Liver (tissue), 9 donors: ENCODE results near the gene RIMBP2. TPM values are rescaled to one million over a fixed set of nuclear protein-coding genes. Genes with fewer than 3 reads are reported as not detected.

Source experiments
- DNase-seq: peaks from one replicate; pipeline ENCODE4 v3.0.0-alpha.2; 2017; ENCODE audit warnings: low spot score
- H3K27ac ChIP-seq, 2 donors: one replicate each; pipeline ENCODE4 v1.7.0; 2013; ENCODE audit warnings: inconsistent platforms in 2 of 2, low read length in 2 of 2, control low read depth in 1 of 2, low read depth in 1 of 2, mild to moderate bottlenecking in 1 of 2
- H3K27me3 ChIP-seq, 4 donors: one replicate each; pipeline versions ENCODE4 v1.6.1 to v1.7.0; 2013; ENCODE audit warnings: low read length in 3 of 4, inconsistent platforms in 1 of 4, mild to moderate bottlenecking in 1 of 4, moderate library complexity in 1 of 4; ENCODE audit not compliant: control insufficient read depth in 4 of 4, insufficient read depth in 4 of 4
- H3K36me3 ChIP-seq, 4 donors: one replicate each; pipeline versions ENCODE4 v1.6.1 to v1.7.0; 2013; ENCODE audit warnings: low read length in 3 of 4, mild to moderate bottlenecking in 3 of 4, low read depth in 1 of 4, moderate library complexity in 1 of 4; ENCODE audit not compliant: control insufficient read depth in 4 of 4, insufficient read depth in 3 of 4
- H3K4me1 ChIP-seq, 4 donors: one replicate each; pipeline versions ENCODE4 v1.6.1 to v1.7.0; 2013; ENCODE audit warnings: low read length in 3 of 4, mild to moderate bottlenecking in 3 of 4, moderate library complexity in 1 of 4; ENCODE audit not compliant: control insufficient read depth in 4 of 4, insufficient read depth in 4 of 4
- H3K4me3 ChIP-seq, 3 donors: one replicate each; pipeline versions ENCODE4 v1.6.1 to v1.7.0; 2013; ENCODE audit warnings: low read length in 3 of 3, control low read depth in 1 of 3, low read depth in 1 of 3, mild to moderate bottlenecking in 1 of 3
- H3K9ac ChIP-seq, 2 donors: one replicate each; pipeline ENCODE4 v1.7.0; 2013; ENCODE audit warnings: low read length in 2 of 2, mild to moderate bottlenecking in 2 of 2, moderate library complexity in 2 of 2, control low read depth in 1 of 2, low read depth in 1 of 2
- H3K9me3 ChIP-seq, 4 donors: one replicate each; pipeline versions ENCODE4 v1.6.1 to v1.7.0; 2013; ENCODE audit warnings: low read length in 3 of 4; ENCODE audit not compliant: control insufficient read depth in 4 of 4
- ATF3 ChIP-seq: IDR thresholded peaks from 2 replicates; pipeline ENCODE4 v1.6.1; 2016; ENCODE audit warnings: antibody characterized with exemption
- CTCF ChIP-seq: fragments of 150-350 bp; IDR thresholded peaks from 2 replicates; pipeline ENCODE4 v1.5.1; 2017; ENCODE audit warnings: improper control_type of control experiment, low read depth, low read length; ENCODE audit not compliant: missing input control
- EGR1 ChIP-seq, 2 donors: IDR thresholded peaks; 2 replicates each; pipeline ENCODE4 v1.6.1; 2016 to 2018; ENCODE audit warnings: antibody characterized with exemption in 2 of 2, low read depth in 2 of 2
- FOXA1 ChIP-seq: IDR thresholded peaks from 2 replicates; pipeline ENCODE4 v1.6.1; 2016; ENCODE audit warnings: antibody characterized with exemption
- FOXA2 ChIP-seq: IDR thresholded peaks from 2 replicates; pipeline ENCODE4 v1.6.1; 2016; ENCODE audit warnings: antibody characterized with exemption
- GABPA ChIP-seq, 2 donors: IDR thresholded peaks in 1 of 2; conservative IDR thresholded peaks in 1 of 2; 2 replicates each; pipeline ENCODE4 v1.6.1; 2016; ENCODE audit warnings: antibody characterized with exemption in 2 of 2, mild to moderate bottlenecking in 1 of 2, moderate library complexity in 1 of 2
- HNF4A ChIP-seq, 2 donors: conservative IDR thresholded peaks; 2 replicates each; pipeline ENCODE4 v1.6.1; 2016; ENCODE audit warnings: antibody characterized with exemption in 2 of 2, mild to moderate bottlenecking in 2 of 2
- HNF4G ChIP-seq: IDR thresholded peaks from 2 replicates; pipeline ENCODE4 v1.6.1; 2016; ENCODE audit warnings: antibody characterized with exemption
- JUND ChIP-seq, 2 donors: IDR thresholded peaks; 2 replicates each; pipeline ENCODE4 v1.6.1; 2016; ENCODE audit warnings: antibody characterized with exemption in 2 of 2
- MAX ChIP-seq: IDR thresholded peaks from 2 replicates; pipeline ENCODE4 v1.6.1; 2016; ENCODE audit warnings: antibody characterized with exemption
- NR2F2 ChIP-seq: IDR thresholded peaks from 2 replicates; pipeline ENCODE4 v1.6.1; 2016; ENCODE audit warnings: antibody characterized with exemption
- RAD21 ChIP-seq, 2 donors: IDR thresholded peaks; 2 replicates each; pipeline ENCODE4 v1.6.1; 2016; ENCODE audit warnings: antibody characterized with exemption in 2 of 2, mild to moderate bottlenecking in 2 of 2
- RXRA ChIP-seq, 2 donors: IDR thresholded peaks; 2 replicates each; pipeline ENCODE4 v1.6.1; 2017 to 2018; ENCODE audit warnings: antibody characterized with exemption in 2 of 2, mild to moderate bottlenecking in 1 of 2
- SP1 ChIP-seq: IDR thresholded peaks from 2 replicates; pipeline ENCODE4 v1.6.1; 2018; ENCODE audit warnings: antibody characterized with exemption, mild to moderate bottlenecking
- TAF1 ChIP-seq: conservative IDR thresholded peaks from 2 replicates; pipeline ENCODE4 v1.6.1; 2016; ENCODE audit warnings: antibody characterized with exemption, mild to moderate bottlenecking
- YY1 ChIP-seq: IDR thresholded peaks from 2 replicates; pipeline ENCODE4 v1.6.1; 2016; ENCODE audit warnings: antibody characterized with exemption, mild to moderate bottlenecking
- WGBS: extraction: QIAGEN DNeasy Blood & Tissue Kit; methylation state at CpG from one replicate; pipeline ENCODE4 v1.1.7; 2013; 5-methylcytosine and 5-hydroxymethylcytosine counted together
- polyA plus RNA-seq, 2 donors: library from polyadenylated mRNA; stranded (reverse) in 1 of 2; unstranded in 1 of 2; fragments of 200-250 nt in 1 of 2; fragments of >200 nt in 1 of 2; fragmentation: Nextera tagmentation in 1 of 2; extraction: Ambion mirVana in 1 of 2; gene quantifications; one replicate each; pipeline versions ENCODE4 v1.2.1 to v1.2.3, GENCODE V29; 2013 to 2015
- total RNA-seq, 2 donors: library from RNA; depleted of rRNA; stranded (reverse); fragments of >200 nt; gene quantifications; one replicate each; pipeline ENCODE4 v1.2.3, GENCODE V29; 2014
- TF ChIP-seq, protein P1 (sequence below): IDR thresholded peaks from 2 replicates; pipeline ENCODE4 v1.6.1; 2016; ENCODE audit warnings: antibody characterized with exemption, mild to moderate bottlenecking
- TF ChIP-seq, protein P2 (sequence below): IDR thresholded peaks from 2 replicates; pipeline ENCODE4 v1.6.1; 2016; ENCODE audit warnings: antibody characterized with exemption
- donor health status: healthy.
- donor health status: healthy.
- donor health status: healthy.
- donor health status: healthy.
- donor health status: healthy.

The RIMBP2 gene
- total and polyA plus RNA-seq, 4 donors, result 0.01 to 0.17 (median 0.09) TPM; not detected in 1

DNA sequence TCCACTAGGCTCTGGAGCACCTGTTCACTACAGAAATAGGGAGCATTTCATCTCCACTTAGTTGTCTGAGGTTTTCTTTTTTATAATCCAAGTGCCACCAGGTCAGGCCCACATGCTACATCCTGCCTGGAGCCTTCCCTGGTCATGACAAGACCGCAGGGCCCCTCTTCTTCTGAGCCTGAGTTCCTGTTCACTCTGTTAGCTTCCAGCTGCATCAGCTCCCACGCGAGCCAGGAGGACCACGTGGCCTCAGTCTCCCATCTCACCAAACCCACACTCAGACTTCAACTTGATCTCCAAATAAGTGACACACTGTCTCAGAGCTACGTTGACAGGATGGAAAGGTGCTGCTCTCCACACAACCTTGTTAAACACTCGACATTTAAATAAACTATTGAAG is 21.0 kb downstream of the RIMBP2 start:
- WGBS, result 73% methylated on average over 6 of the region's 6 CpGs
- H3K9me3 ChIP-seq, result peaks cover 0 to 3% (median 0%) of the 10 kb centered on the region in 4 donors

More for the DNA sequence above, 21.0 kb downstream of the RIMBP2 start:
- Histone ChIP-seq H3K4me3 (no peak overlapping the region), H3K9ac (no peak overlapping the region), H3K27ac (no peak overlapping the region), H3K36me3 (no peaks in the 10 kb centered on the region), H3K27me3 (no peaks in the 10 kb centered on the region), H3K4me1 (no peaks in the 10 kb centered on the region)
- DNase-seq, result no peak
- no peak for TF ChIP-seq SP1
- TF ChIP-seq, protein P1, sequence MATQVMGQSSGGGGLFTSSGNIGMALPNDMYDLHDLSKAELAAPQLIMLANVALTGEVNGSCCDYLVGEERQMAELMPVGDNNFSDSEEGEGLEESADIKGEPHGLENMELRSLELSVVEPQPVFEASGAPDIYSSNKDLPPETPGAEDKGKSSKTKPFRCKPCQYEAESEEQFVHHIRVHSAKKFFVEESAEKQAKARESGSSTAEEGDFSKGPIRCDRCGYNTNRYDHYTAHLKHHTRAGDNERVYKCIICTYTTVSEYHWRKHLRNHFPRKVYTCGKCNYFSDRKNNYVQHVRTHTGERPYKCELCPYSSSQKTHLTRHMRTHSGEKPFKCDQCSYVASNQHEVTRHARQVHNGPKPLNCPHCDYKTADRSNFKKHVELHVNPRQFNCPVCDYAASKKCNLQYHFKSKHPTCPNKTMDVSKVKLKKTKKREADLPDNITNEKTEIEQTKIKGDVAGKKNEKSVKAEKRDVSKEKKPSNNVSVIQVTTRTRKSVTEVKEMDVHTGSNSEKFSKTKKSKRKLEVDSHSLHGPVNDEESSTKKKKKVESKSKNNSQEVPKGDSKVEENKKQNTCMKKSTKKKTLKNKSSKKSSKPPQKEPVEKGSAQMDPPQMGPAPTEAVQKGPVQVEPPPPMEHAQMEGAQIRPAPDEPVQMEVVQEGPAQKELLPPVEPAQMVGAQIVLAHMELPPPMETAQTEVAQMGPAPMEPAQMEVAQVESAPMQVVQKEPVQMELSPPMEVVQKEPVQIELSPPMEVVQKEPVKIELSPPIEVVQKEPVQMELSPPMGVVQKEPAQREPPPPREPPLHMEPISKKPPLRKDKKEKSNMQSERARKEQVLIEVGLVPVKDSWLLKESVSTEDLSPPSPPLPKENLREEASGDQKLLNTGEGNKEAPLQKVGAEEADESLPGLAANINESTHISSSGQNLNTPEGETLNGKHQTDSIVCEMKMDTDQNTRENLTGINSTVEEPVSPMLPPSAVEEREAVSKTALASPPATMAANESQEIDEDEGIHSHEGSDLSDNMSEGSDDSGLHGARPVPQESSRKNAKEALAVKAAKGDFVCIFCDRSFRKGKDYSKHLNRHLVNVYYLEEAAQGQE, result no peak
- TF ChIP-seq TAF1, result no peak
- no peak for TF ChIP-seq ATF3
- TF ChIP-seq EGR1 (IDR thresholded peaks at IDR 0.05; ENCODE audit: low read depth in 2 of 2), result no peak
- TF ChIP-seq HNF4G, result no peak
- no peak for TF ChIP-seq CTCF
- TF ChIP-seq RAD21 (IDR thresholded peaks at IDR 0.05), result no peak
- TF ChIP-seq YY1, result no peak
- no peak for TF ChIP-seq RXRA (IDR thresholded peaks at IDR 0.05)
- no peak for TF ChIP-seq MAX
- no peak for TF ChIP-seq GABPA (IDR thresholded peaks at IDR 0.05 in 1 of 2, conservative IDR thresholded peaks at IDR 0.05 in 1 of 2)
- no peak for TF ChIP-seq HNF4A (conservative IDR thresholded peaks at IDR 0.05)
- no peak for TF ChIP-seq JUND (IDR thresholded peaks at IDR 0.05)
- TF ChIP-seq FOXA2, result no peak
- no peak for TF ChIP-seq FOXA1
- TF ChIP-seq NR2F2, result no peak
- TF ChIP-seq, protein P2, sequence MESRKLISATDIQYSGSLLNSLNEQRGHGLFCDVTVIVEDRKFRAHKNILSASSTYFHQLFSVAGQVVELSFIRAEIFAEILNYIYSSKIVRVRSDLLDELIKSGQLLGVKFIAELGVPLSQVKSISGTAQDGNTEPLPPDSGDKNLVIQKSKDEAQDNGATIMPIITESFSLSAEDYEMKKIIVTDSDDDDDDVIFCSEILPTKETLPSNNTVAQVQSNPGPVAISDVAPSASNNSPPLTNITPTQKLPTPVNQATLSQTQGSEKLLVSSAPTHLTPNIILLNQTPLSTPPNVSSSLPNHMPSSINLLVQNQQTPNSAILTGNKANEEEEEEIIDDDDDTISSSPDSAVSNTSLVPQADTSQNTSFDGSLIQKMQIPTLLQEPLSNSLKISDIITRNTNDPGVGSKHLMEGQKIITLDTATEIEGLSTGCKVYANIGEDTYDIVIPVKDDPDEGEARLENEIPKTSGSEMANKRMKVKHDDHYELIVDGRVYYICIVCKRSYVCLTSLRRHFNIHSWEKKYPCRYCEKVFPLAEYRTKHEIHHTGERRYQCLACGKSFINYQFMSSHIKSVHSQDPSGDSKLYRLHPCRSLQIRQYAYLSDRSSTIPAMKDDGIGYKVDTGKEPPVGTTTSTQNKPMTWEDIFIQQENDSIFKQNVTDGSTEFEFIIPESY, result no peak
